ENCODE data around the gene ANKRD35.
"Not testable (repeated sequence)": the region's sequence is repeated elsewhere in the genome, so short reads cannot be mapped to it uniquely, and the experiment has no call there.

Gene ANKRD35

GRCh38 chr1:145843031-145843430 is 42.6 kb downstream of the ANKRD35 start:
- Histone ChIP-seq H3K4me2 (ENCODE audit: low read depth, low read length, poor library complexity, severe bottlenecking) (no peak overlapping the region), H3K9me3 (ENCODE audit: insufficient read depth, low read length) (no peaks in the 10 kb centered on the region), H3F3A (ENCODE audit: insufficient read depth) (peaks cover 29% of the 10 kb centered on the region), H4K20me1 (ENCODE audit: low read depth, low read length) (no peaks in the 10 kb centered on the region), H3K36me3 (ENCODE audit: low read length) (peaks cover 25% of the 10 kb centered on the region), H3K9me2 (replicated peaks; ENCODE audit: insufficient read depth, low read length) (no peaks in the 10 kb centered on the region), H2AFZ (ENCODE audit: low read depth, low read length, severe bottlenecking) (no peak overlapping the region), H3K79me2 (ENCODE audit: insufficient read depth, low read length) (no peaks in the 10 kb centered on the region), H3K27ac (ENCODE audit: low read depth, low read length) (no peak overlapping the region), H3K9ac (ENCODE audit: low read length) (no peak overlapping the region), H3K4me3 (ENCODE audit: insufficient read depth, low read length, poor library complexity, severe bottlenecking) (no peak overlapping the region), H3K27me3 (ENCODE audit: low read length) (no peaks in the 10 kb centered on the region)
- no peak for TF ChIP-seq CTCF (IDR thresholded peaks at IDR 0.05; ENCODE audit: insufficient read depth, low read length, poor library complexity, severe bottlenecking)
- no peak for TF ChIP-seq EZH2phosphoT487 (conservative IDR thresholded peaks at IDR 0.05; ENCODE audit: low read length)

- Histone ChIP-seq H3K9me2 (replicated peaks; ENCODE audit: insufficient read depth, low read length) (no peaks in the 10 kb centered on the region), H3K79me2 (ENCODE audit: insufficient read depth, low read length) (no peaks in the 10 kb centered on the region), H3F3A (ENCODE audit: insufficient read depth) (peaks cover 1% of the 10 kb centered on the region; the same call in 1 of the 2 replicates), H3K9me3 (ENCODE audit: insufficient read depth, low read length) (no peaks in the 10 kb centered on the region), H3K4me2 (ENCODE audit: low read depth, low read length, poor library complexity, severe bottlenecking) (no peak overlapping the region), H3K9ac (ENCODE audit: low read length) (no peak overlapping the region), H3K27ac (ENCODE audit: low read depth, low read length) (no peak overlapping the region), H3K36me3 (ENCODE audit: low read length) (peaks cover 42% of the 10 kb centered on the region), H3K27me3 (ENCODE audit: low read length) (no peaks in the 10 kb centered on the region), H4K20me1 (ENCODE audit: low read depth, low read length) (no peaks in the 10 kb centered on the region), H3K4me3 (ENCODE audit: insufficient read depth, low read length, poor library complexity, severe bottlenecking) (no peak overlapping the region), H2AFZ (ENCODE audit: low read depth, low read length, severe bottlenecking) (no peak overlapping the region)
- TF ChIP-seq CTCF (IDR thresholded peaks at IDR 0.05; ENCODE audit: insufficient read depth, low read length, poor library complexity, severe bottlenecking) (no peak), EZH2phosphoT487 (conservative IDR thresholded peaks at IDR 0.05; ENCODE audit: low read length) (no peak)
These were observed 48.0 kb downstream of the ANKRD35 start for GRCh38 chr1:145837656-145838055.

GRCh38 chr1:145830810-145831209 is 54.9 kb downstream of the ANKRD35 start:
- H2AFZ ChIP-seq (ENCODE audit: low read depth, low read length, severe bottlenecking); H3K4me2 ChIP-seq (ENCODE audit: low read depth, low read length, poor library complexity, severe bottlenecking); H4K20me1 ChIP-seq (ENCODE audit: low read depth, low read length); H3F3A ChIP-seq (ENCODE audit: insufficient read depth); H3K27ac ChIP-seq (ENCODE audit: low read depth, low read length); H3K9me2 ChIP-seq (replicated peaks; ENCODE audit: insufficient read depth, low read length); H3K4me3 ChIP-seq (ENCODE audit: insufficient read depth, low read length, poor library complexity, severe bottlenecking); H3K9me3 ChIP-seq (ENCODE audit: insufficient read depth, low read length); H3K9ac ChIP-seq (ENCODE audit: low read length); H3K79me2 ChIP-seq (ENCODE audit: insufficient read depth, low read length); H3K27me3 ChIP-seq (ENCODE audit: low read length): not testable (repeated sequence)
- peaks cover 43% of the 10 kb centered on the region for H3K36me3 ChIP-seq (ENCODE audit: low read length)

- peaks cover 45% of the 10 kb centered on the region for H3K36me3 ChIP-seq (ENCODE audit: low read length)
- no peaks in the 10 kb centered on the region for H3K27me3 ChIP-seq (ENCODE audit: low read length)
- H3K27ac ChIP-seq (ENCODE audit: low read depth, low read length), result no peak overlapping the region
- TF ChIP-seq EZH2phosphoT487 (conservative IDR thresholded peaks at IDR 0.05; ENCODE audit: low read length), result no peak
- TF ChIP-seq CTCF (IDR thresholded peaks at IDR 0.05; ENCODE audit: insufficient read depth, low read length, poor library complexity, severe bottlenecking), result no peak
- no peak overlapping the region for H2AFZ ChIP-seq (ENCODE audit: low read depth, low read length, severe bottlenecking)
- no peaks in the 10 kb centered on the region for H3F3A ChIP-seq (ENCODE audit: insufficient read depth)
- H3K79me2 ChIP-seq (ENCODE audit: insufficient read depth, low read length), result peaks cover 25% of the 10 kb centered on the region
- no peak overlapping the region for H3K9ac ChIP-seq (ENCODE audit: low read length)
- H3K9me3 ChIP-seq (ENCODE audit: insufficient read depth, low read length), result no peaks in the 10 kb centered on the region
- H3K4me3 ChIP-seq (ENCODE audit: insufficient read depth, low read length, poor library complexity, severe bottlenecking), result no peak overlapping the region
- H4K20me1 ChIP-seq (ENCODE audit: low read depth, low read length), result no peaks in the 10 kb centered on the region
- H3K4me2 ChIP-seq (ENCODE audit: low read depth, low read length, poor library complexity, severe bottlenecking), result no peak overlapping the region
- no peaks in the 10 kb centered on the region for H3K9me2 ChIP-seq (replicated peaks; ENCODE audit: insufficient read depth, low read length)
These were observed 57.2 kb downstream of the ANKRD35 start for GRCh38 chr1:145828367-145829026.
